Tongue (tissue), 2 donors: Measurements from ENCODE around the gene UBL4B. TPM values are rescaled to one million over a fixed set of nuclear protein-coding genes. Genes with fewer than 3 reads are reported as not detected.

ENCODE experiments used
- DNase-seq: peaks from one replicate; pipeline ENCODE4 v3.0.0-alpha.2; 2015
- total RNA-seq: library from RNA; depleted of rRNA; stranded (reverse); fragments of >200 nt; gene quantifications from one replicate; pipeline ENCODE4 v1.2.3, GENCODE V29; 2014

Gene UBL4B
- total RNA-seq, 1 donor from 2014 or later = not detected

DNA sequence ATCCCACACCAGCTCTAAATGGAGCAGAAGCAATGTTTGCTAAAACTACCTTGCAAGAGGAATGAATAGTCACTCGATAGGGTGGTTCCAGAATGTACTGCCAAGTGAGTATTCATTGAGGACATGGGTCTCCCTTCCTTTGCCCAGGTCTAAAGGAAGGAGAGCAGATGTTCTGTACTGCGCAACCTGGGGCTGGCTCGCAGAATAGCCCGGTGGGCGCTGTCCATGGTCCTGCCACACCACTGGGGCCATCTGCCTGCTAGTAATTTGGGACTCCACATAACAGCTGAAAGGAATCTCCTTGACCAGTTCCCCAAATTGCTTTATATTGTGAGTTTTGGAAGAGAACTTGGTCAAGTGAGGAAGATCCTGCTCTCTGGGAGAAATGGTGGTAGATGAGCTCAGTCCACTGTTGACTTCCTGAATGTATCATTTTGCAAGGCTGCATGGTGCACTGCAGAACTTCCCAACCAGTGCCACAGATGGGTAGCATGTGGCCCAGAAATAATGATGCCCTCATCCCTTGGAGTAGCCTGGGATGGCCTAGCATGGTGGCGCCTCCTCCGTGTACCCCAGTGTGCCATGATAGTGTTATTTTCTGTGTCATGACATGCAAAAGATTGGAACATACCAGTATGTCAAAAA is 43.8 kb downstream of the UBL4B start:
- DNase-seq = peak; percentile 88

DNA sequence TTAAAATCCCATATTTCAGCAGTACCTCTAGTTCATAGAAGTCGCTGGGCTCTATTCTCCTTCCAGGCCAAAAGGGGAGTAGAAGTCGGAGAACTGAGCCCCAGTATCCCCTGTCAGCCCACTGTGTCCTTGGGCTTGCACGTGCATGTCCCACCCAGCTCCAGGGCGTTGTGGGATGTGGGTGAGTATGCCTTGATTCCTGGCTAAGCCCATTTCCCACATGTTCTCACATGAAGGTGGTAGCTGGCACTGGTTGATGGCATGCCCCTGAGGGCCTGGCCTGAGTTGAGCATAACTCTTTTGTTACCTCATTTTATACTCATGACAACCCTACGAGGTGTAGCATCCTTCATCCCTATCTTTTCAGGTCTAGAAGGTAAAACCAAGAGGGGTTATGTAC is 46.0 kb downstream of the UBL4B start:
- DNase-seq = no peak

DNA sequence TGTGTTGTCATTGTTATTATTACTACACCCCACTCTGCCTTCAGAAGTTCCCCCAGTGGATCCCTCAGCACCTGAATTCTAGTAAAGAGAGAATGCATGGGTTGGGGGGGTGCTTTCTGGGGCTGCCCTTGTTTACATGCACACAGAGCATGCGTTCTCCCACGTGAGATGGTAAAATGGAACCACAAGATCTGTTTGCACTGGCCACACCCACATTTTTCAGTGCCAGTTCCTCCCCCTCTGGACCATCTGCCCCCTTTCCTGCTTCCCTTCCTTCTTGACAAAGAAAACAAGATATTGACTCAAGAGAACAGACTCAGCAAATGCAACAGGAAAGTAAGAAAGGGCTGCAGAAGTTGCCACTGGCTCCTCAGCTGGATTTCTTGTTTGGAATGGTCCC is 46.9 kb downstream of the UBL4B start:
- DNase-seq = no peak

DNA sequence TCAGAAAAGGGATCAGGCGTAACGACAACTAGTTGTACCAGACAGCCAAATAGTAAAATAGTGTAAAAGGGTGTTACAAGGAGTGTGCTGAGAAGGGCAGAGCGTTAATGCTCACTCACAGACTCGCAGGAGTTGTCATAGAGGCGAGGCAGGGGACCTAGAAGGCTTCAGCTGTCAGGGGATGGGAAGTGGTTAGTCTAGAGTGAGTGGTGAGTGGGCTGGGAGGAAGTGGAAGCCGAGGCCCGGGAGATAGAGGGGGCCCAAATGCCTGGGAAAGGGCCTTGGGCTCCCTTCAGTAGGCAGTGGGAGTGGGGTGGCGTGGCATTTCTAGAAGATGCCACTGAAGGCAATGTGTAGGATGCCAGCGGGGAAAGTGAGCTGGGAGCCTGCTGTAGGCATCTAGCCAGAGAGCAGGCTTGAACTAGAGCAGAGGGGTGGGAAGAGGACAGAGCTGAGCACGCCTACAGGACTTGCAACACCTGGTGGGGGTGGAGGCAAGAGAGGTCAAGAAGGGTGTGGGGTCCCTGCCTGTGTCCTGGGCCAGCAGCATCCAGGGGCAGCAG is 48.4 kb downstream of the UBL4B start:
- no peak for DNase-seq

DNA sequence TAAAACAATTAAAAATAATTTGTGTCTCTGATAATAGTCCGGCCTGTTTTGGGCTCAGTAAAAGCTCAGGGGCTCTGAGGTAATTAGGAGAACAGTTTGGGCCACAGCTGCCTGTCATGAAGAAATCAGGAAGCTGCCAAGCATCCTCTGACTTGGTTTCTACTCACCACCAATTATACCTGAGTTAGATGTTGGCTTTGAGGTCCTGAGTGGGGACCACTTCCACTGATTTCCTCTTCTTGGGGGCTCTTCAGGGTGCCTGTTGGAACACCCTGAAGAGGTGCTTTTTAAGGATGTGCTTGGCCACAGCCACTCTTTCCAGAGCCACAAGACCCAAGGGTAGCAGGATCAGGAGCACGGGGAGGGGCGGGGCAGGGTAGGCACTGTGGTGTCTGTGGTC is 48.9 kb downstream of the UBL4B start:
- no peak for DNase-seq

DNA sequence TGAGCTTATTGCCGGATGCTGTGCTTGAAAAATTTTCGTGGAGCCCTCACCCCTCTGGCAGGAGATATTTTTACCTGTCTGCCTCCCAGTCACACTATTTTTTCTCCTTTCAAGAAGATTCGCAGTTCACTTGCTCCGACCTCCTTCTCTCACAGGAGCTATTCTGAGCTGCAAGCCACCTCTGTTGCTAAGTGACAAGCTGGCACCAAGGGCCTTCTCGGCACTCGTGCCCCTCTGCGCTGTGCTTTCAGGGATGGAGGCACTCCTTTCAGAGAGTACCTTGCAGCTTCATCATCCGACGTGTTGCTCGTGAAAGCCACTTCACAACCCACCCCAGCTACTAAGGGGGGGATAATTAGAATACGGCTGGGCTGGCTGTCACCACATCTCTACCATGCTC is 49.6 kb downstream of the UBL4B start:
- no peak for DNase-seq

Other genes with a start within 250 kb of the UBL4B start
- gene CSF1, start 201.6 kb upstream of the UBL4B start, total RNA-seq = 16.5 TPM
- 45.9 TPM for gene AHCYL1, start 127.7 kb upstream of the UBL4B start, total RNA-seq
- gene STRIP1, start 77.8 kb upstream of the UBL4B start, total RNA-seq = 58.9 TPM
- gene ALX3, start 41.8 kb upstream of the UBL4B start, total RNA-seq = not detected
- under 0.01 TPM for gene SLC6A17, start 38.1 kb downstream of the UBL4B start, total RNA-seq
- gene KCNC4, start 97.9 kb downstream of the UBL4B start, total RNA-seq = 5.3 TPM
- 56.0 TPM for gene RBM15, start 226.9 kb downstream of the UBL4B start, total RNA-seq